Stimulated activated CD4-positive, alpha-beta T cell treated with anti-CD3 and anti-CD28 coated beads, Interleukin-4, amount 100 ng/mL, for 1 hour (primary cell): ENCODE results near the gene CIC.
A peak's percentile ranks its signal among the peaks of the same experiment; 100 is the strongest.

Experiments used
- DNase-seq: peaks from one replicate; pipeline ENCODE4 v3.0.0-alpha.2; 2020

Gene CIC

GRCh38 chr19:42268704-42269477 is at the start of gene CIC:
TSS of gene CIC (plus strand) at chr19:42269252. CDS start at chr19:42271784, 2,532 bp downstream.
- peak; percentile 99 for DNase-seq

DNA sequence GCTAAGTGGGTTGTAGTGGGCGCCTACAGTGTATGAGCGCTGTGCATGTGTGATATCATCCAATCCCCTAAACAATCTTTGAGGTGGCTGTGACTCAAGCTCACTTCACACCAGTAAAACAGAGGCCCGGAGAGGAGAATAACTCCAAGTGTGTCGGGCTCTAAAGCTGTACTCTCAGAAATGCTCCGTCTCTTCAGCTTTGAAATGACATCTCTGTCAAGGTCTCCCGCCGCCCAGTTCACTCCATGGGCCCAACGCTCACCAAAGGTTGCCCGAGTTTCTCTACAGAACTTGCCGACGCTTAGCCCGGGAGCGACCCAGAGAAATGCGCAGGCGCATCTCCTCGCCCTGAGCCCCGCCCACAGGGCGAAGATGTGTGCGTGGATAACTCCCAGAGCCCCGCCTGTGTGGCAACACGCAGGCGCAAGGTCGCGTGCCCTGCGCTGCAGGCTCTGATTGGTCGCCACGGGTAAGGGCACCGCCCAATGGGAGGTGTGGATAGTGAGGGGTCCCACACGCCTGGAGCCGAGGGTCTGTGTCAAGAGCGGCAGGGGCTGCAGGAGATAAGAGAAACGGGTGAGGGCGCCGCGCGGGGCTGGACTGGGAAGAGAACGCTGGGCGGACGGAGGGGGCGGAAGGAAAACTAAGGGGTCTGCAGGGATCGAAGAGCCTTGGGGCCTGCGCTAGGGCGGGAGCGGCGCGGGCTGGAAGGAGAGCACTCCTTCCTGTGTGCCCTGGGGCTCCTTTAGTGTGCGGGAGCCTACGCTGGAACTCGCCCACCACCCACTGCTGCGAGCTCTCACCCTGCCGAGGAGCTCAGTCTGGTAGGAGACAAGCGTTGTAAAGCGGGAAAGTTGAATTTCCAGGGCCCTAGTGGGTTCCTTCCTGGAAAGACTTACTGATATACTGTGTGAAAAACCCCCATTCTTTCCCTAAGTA is 49.0 kb upstream of the CIC start, which contains the start of gene ZNF526:
Gene ZNF526, plus strand, starts transcription at position 501 of the 939 bp plus-strand sequence. CDS start 4,092 bp downstream, outside the sequence.
- DNase-seq = peak; percentile 96

DNA sequence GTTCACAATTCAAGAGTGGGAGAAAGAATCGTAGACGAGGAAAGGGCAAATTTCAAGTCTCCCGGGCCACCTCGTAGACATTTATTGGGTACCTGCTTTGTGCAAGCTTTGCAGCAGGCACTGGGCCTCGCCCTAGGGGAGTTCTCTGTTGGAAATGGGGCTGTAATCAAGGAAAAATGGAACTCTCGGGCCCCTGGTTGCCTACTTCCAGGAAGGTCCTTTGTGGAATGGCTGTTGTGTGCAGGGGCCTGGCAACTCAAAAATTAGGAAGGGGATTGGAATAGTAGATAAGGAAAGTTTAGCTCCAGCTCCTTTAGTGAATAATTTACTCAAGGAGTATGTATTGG is 48.3 kb upstream of the CIC start:
- no peak for DNase-seq

DNA sequence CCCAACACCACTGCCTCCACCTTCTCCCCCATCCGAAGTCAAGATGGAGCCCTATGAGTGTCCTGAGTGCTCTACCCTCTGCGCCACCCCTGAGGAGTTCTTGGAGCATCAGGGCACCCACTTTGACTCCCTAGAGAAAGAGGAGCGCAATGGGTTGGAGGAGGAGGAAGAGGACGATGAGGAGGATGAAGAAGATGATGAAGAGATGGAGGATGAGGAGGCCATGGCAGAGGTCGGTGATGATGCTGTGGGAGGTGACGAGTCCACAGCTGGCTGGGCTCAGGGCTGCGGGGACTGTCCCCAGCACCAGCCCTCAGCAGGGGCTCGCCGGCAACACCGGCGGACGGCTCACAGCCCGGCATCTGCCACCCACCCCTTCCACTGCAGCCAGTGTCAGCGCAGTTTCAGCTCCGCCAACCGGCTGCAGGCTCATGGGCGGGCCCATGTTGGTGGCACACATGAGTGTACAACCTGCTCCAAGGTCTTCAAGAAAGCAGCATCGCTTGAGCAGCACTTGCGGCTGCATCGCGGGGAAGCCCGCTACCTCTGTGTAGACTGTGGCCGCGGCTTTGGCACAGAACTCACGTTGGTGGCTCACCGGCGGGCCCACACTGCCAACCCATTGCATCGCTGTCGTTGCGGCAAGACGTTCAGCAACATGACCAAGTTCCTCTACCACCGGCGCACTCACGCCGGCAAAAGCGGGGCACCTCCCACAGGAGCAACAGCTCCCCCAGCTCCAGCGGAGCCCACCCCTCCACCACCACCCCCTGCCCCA is 43.9 kb upstream of the CIC start:
- no peak for DNase-seq

- DNase-seq = no peak
Measured at GRCh38 chr19:42225718-42226292, 43.2 kb upstream of the CIC start.

GRCh38 chr19:42226886-42227285 is 42.2 kb upstream of the CIC start:
- DNase-seq = no peak

DNA sequence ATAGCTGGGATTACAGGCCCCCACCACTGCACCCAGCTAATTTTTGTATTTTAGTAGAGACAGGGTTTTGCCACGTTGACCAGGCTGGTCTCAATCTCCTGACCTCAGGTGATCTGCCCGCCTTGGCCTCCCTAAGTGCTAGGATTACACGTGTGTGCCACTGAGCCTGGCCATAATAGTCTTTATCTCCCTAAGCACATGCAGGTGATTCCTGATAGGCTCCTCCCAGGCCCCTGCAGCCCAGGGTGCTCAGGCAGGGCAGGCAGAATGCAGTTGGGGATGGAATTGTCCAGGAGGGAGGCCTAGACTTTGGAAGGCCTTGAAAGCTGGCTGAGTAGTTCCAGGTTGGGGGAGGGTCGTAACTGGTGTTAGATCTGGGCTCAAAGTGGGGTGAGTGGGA is 40.4 kb upstream of the CIC start:
- DNase-seq = no peak

DNA sequence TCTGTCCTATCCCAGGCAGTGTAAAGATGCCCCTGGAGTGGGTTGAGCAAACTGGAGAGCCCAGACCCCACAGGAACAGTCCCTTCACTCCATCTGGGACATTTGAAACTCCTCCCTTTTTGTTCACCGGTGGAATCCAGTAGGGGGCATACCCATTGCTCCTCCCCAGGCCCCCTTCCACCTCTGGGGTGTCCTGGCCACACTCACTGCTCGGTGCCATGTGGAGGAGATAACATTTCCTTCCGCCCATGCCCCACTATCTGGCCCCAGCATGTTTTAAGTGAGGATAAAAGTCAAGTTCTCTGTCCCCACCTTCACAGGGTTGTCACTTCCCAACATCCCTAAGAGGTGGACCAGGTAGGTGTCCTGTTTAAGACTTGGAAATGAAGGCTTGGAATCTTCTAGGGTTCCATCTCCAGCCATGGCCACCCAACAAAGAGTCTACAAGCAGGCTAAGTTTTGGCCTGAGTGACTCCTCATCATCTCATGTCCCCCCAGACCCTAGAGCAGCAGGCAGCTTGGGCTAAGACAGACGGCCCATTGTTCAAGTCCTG is 39.7 kb upstream of the CIC start:
- DNase-seq = no peak

DNA sequence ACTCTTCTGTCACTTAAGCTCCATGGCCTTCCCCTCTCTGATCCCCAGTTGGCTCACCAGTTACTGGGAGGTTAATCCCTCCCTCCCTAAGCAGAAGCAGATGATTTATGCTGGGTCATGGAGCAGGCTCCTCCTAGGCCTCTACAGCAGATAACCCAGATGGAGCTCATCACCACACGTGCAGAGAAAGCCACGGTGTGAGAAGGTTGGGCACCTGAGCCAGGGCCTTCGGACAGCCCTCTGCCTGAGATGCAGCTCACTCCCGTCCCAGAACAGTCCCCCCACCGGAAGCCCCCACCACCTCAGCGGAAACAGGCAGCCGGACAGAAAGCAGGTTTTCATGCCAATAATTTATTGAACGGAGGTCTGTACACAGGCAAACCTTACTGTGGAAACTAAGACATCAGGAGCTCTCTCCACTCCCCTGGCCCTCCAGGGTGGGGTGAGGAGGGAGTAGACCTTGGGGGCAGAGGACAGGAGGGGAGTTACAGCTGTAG is 39.1 kb upstream of the CIC start:
- no peak for DNase-seq

GRCh38 chr19:42230571-42230970 is 38.5 kb upstream of the CIC start:
- DNase-seq = no peak

- no peak for DNase-seq
Measured at GRCh38 chr19:42232435-42232834, 36.6 kb upstream of the CIC start.

GRCh38 chr19:42233106-42233505 is 35.9 kb upstream of the CIC start:
- no peak for DNase-seq

DNA sequence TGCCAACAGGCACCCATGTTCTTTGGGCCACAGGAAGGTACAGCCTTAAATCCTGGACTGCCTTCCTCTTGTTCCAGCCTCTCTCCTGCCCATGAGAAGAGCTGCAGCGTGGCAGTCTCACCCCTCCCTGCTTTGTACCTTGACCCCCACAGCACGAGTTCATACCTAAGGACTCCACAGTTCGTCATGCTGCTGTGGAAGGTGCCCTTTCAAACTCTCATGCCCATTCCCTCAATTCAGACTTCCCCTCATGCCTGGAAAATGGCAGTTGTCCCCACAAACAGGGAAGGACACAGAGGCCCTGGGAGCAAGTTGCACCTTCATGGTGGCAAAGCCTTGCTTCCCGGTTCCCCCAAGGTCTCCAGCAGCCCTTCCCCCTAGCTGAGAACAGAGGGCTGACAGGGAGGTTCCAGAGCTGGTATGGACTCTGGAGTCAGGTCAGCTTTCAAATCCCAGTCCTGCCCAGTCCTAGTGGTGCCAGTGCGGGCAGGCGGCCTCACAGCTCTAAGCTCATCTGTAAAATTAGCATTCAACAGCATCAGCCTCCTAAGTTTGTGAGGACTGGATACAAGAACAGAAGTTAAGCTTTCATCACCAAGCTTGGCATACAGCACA is 35.3 kb upstream of the CIC start:
- no peak for DNase-seq

DNA sequence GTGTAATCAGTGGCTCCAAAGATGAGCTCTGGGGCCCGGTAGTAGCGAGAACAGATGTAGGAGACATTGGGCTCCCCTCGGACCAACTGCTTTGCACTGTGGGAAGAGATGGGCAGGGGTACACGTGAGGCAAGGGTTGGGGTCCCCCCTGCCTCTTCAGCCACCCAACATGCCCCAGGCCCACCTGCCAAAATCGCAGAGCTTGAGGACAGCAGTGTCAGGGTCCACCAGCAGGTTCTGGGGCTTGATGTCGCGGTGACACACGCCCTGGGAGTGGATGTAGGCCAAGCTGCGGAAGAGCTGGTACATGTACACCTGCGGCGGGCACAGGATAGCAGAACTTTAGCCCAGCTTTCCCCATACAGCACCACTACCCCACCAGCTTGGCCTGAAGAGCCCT is 34.7 kb upstream of the CIC start:
- DNase-seq = no peak

DNA sequence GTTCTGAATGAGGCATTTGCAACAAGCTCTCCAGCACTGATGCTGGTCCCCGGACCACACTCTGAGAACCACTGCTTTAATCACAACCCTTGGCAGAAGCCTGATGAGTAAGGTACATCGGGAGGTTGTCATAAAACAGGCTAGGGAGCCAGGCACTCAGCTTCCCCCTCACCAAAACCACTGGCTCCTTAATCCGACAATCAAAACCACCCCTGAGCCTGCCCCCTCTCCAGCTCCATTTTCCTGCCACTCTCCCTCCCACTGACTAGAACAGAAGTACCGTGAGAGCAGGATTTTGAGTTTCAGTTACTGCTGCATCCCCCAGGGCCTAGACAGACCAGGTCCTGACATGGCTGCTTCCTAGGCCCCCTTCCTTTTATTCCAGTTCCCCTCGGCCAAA is 33.9 kb upstream of the CIC start:
- no peak for DNase-seq

DNA sequence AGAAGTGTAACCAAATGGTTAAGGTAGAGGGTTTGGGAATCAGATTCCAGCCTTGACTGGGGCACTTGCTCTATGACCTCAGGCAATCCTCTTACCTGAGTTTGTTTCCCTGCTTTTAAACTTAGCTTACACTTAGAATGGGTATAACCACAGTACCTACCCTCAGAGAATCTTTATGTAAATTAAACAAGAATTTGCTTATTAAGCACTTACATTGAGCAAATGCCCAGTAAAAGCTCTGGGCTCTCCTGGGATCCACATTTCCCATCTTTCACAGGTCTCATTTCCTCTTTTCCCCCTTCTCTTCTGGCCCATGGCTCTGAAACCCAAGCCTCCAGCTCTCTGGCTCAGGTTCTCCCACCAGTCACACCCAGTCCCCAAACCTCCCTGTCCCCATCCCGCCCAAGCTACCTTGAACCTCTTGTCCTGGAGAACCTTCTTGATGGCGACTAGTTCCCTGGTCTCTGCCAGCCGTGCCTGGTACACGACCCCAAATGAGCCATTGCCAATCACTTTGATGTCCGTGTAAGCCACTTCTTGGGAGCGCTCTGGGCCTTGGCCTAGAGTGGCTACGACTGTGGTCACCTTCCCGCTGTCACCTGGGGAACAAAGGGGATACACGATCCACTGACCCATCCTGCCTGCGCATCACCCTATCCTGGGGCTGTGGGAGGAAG is 29.4 kb upstream of the CIC start:
- no peak for DNase-seq

DNA sequence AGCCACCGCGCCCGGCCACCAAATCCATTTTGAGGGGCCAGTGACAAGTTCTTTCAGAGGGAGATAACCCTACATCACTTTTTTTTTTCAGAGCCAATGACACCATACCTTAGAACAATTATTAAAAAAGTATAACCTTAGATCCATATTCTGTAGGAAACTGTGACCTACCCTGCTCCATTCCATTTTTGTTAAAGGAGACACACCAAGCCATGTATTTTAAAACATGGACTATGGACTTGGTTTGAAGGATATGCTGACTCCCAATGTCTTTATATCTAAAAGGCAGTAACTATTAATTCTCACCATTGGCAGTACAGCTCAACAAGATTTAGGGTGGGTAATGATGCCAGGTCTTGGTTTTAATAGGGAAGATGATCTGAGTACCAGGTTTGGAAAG is 27.8 kb upstream of the CIC start:
- no peak for DNase-seq

GRCh38 chr19:42242069-42242511 is 27.0 kb upstream of the CIC start:
- DNase-seq = peak; percentile 52

- peak; percentile 96 for DNase-seq
Measured at GRCh38 chr19:42242512-42243409, 26.3 kb upstream of the CIC start, which contains the start of gene GSK3A. TSS of gene GSK3A (minus strand) at chr19:42242602. CDS start at chr19:42242465, 137 bp downstream.
